HepG2 (cell line): ENCODE results near the gene IQUB. TPM values are rescaled to one million over a fixed set of nuclear protein-coding genes. Genes with fewer than 3 reads are reported as not detected.

Experiments used
- ATAC-seq: fragments of 200-7000 bp; cut with Tn5 transposase; 3 replicates; pipeline ENCODE4 v1.9.1; 2020; ENCODE audit warnings: mild to moderate bottlenecking, moderate library complexity
- BruUV-seq: library from RNA; stranded (reverse); fragments of 400-500 nt; replicated peaks from 2 replicates; lab custom pipeline; 2021; lab: Mats Ljungman, UMichigan
- CTCF ChIA-PET: fragments of 300-600 bp; formaldehyde crosslinking; extraction: SDS; loops from one replicate; lab custom pipeline; 2021; ENCODE audit warnings: low total read pairs, inconsistent platforms, low intra/inter-chr PET ratio; lab: Yijun Ruan, JAX
- POLR2A ChIA-PET: fragments of 350-600 bp; sonication (Branson Sonifier 250); formaldehyde crosslinking; loops from one replicate; lab custom pipeline; 2020; ENCODE audit warnings: antibody characterized with exemption, inconsistent platforms; lab: Yijun Ruan, JAX
- DNase-seq: peaks from one replicate; pipeline ENCODE4 v3.0.0-alpha.2; 2015; ENCODE audit warnings: low spot score
- FAIRE-seq: peaks from 3 replicates; lab custom pipeline; 2011; peaks lifted over from hg19 to GRCh38; lab: Jason Lieb, UNC
- H2AFZ ChIP-seq: one replicate; pipeline ENCODE4 v1.6.1; 2011; ENCODE audit warnings: low read length, inconsistent platforms
- H3K27ac ChIP-seq: fragments of 300-600 bp; 3 replicates; pipeline ENCODE4 v1.8.0; 2011; ENCODE audit warnings: mixed run types, mild to moderate bottlenecking, mixed read lengths, low read length, inconsistent platforms; ENCODE audit not compliant: insufficient read depth; ENCODE audit errors: extremely low read length
- H3K27me3 ChIP-seq, 2 experiments: fragments of 200-600 bp in 1 of 2; 2 replicates in 1 of 2; 3 replicates in 1 of 2; pipeline versions ENCODE4 v1.6.0 to v1.8.0; 2011; ENCODE audit warnings: low read length in 2 of 2, mild to moderate bottlenecking in 2 of 2, moderate library complexity in 2 of 2, inconsistent platforms in 1 of 2; ENCODE audit not compliant: insufficient read depth in 2 of 2, control insufficient read depth in 1 of 2
- H3K36me3 ChIP-seq, 2 experiments: fragments of 200-600 bp in 1 of 2; replicated peaks in 1 of 2; 2 replicates in 1 of 2; 3 replicates in 1 of 2; pipeline versions ENCODE4 v1.5.1 to v1.8.0; 2011; ENCODE audit warnings: low read length in 2 of 2, inconsistent platforms in 1 of 2; ENCODE audit not compliant: insufficient read depth in 2 of 2, control insufficient read depth in 1 of 2
- H3K4me1 ChIP-seq: 2 replicates; pipeline ENCODE4 v1.5.1; 2012; ENCODE audit warnings: low read length, inconsistent platforms; ENCODE audit not compliant: insufficient read depth
- H3K4me2 ChIP-seq: 2 replicates; pipeline ENCODE4 v1.6.0; 2011; ENCODE audit warnings: low read depth, low read length, inconsistent platforms
- H3K4me3 ChIP-seq, 3 experiments: fragments of 200-600 bp in 1 of 3; sonication (generic), shearing (Covaris generic) in 1 of 3; replicated peaks in 1 of 3; 2 replicates each; pipeline ENCODE4 v1.5.1; 2011 to 2016; ENCODE audit warnings: low read length in 3 of 3, inconsistent platforms in 2 of 3, low read depth in 2 of 3, mild to moderate bottlenecking in 2 of 3, control low read depth in 1 of 3, mixed read lengths in 1 of 3; ENCODE audit not compliant: insufficient read depth in 1 of 3
- H3K79me2 ChIP-seq: one replicate; pipeline ENCODE4 v1.6.1; 2011; ENCODE audit warnings: low read length, inconsistent platforms; ENCODE audit not compliant: insufficient read depth
- H3K9ac ChIP-seq: 2 replicates; pipeline ENCODE4 v1.6.0; 2011; ENCODE audit warnings: mild to moderate bottlenecking, low read depth, low read length, inconsistent platforms; ENCODE audit not compliant: insufficient read depth
- H3K9me3 ChIP-seq: 2 replicates; pipeline ENCODE4 v1.5.1; 2012; ENCODE audit warnings: mild to moderate bottlenecking, low read length
- H4K20me1 ChIP-seq: 2 replicates; pipeline ENCODE4 v1.6.0; 2011; ENCODE audit warnings: inconsistent platforms, mild to moderate bottlenecking, low read length, moderate library complexity; ENCODE audit not compliant: insufficient read depth
- KDM3A ChIP-seq: IDR thresholded peaks from 2 replicates; pipeline ENCODE4 v1.6.1; 2018; ENCODE audit warnings: low read depth, missing compliant biosample characterization
- NFATC3 ChIP-seq: sonication (generic); formaldehyde crosslinking; IDR thresholded peaks from 2 replicates; pipeline ENCODE4 v1.5.1; 2020; ENCODE audit warnings: mild to moderate bottlenecking, missing genetic modification reagents
- SOX6 ChIP-seq, 2 experiments: fragments of 450-650 bp in 1 of 2; sonication (generic) in 1 of 2; formaldehyde crosslinking in 1 of 2; IDR thresholded peaks; 2 replicates each; pipeline versions ENCODE4 v1.4.0 to v1.6.1; 2017 to 2020; ENCODE audit warnings: antibody characterized with exemption in 1 of 2, mild to moderate bottlenecking in 1 of 2, missing genetic modification reagents in 1 of 2
- SRSF4 ChIP-seq: fragments of 200-400 bp; formaldehyde crosslinking; IDR thresholded peaks from one replicate; pipeline ENCODE4 v1.6.1; 2018; ENCODE audit warnings: mild to moderate bottlenecking, low read depth, low read length, moderate library complexity; ENCODE audit not compliant: poor library complexity, severe bottlenecking
- ZFP41 ChIP-seq: sonication (generic); formaldehyde crosslinking; IDR thresholded peaks from 2 replicates; pipeline ENCODE4 v1.4.0; 2020; ENCODE audit warnings: mild to moderate bottlenecking, missing genetic modification reagents, borderline replicate concordance
- ZNF180 ChIP-seq: sonication (generic); formaldehyde crosslinking; IDR thresholded peaks from 2 replicates; pipeline ENCODE4 v1.4.0; 2020; ENCODE audit warnings: low read depth, missing genetic modification reagents, borderline replicate concordance
- ZNF703 ChIP-seq: sonication (generic); formaldehyde crosslinking; IDR thresholded peaks from 2 replicates; pipeline ENCODE4 v1.5.1; 2020; ENCODE audit warnings: missing genetic modification reagents, mild to moderate bottlenecking, moderate library complexity, borderline replicate concordance
- WGBS: methylation state at CpG from one replicate; pipeline ENCODE4 v1.1.6; 2017; ENCODE audit warnings: low lambda C conversion rate; 5-methylcytosine and 5-hydroxymethylcytosine counted together
- in situ Hi-C: cut with HindIII; loops from 2 replicates; pipeline ENCODE4 v1.10.0; 2017; ENCODE audit warnings: low pct_unique_long_range_greater_than_20kb; ENCODE audit not compliant: extremely low pct_ligation_motif_present
- intact Hi-C: fragments of 100-400 bp; cut with micrococcal nuclease; formaldehyde crosslinking; loops from one replicate; pipeline ENCODE4 v1.10.0; 2022; ENCODE audit not compliant: unreplicated experiment
- polyA plus RNA-seq, 8 experiments: library from polyadenylated mRNA; depleted of rRNA in 3 of 8; stranded (reverse) in 7 of 8; unstranded in 1 of 8; fragments of >200 nt; fragmentation: Illumina TruSeq in 4 of 8; extraction: Trizol in 4 of 8; gene quantifications; 2 replicates each; pipeline versions ENCODE4 v1.2.1 to v1.2.3, GENCODE V29; 2011 to 2016; ENCODE audit warnings: low read depth in 4 of 8, missing spikeins in 1 of 8, mixed read lengths in 1 of 8; ENCODE audit not compliant: insufficient read depth in 1 of 8
- total RNA-seq, 5 experiments: library from RNA; depleted of rRNA; stranded (reverse); fragments of >200 nt; fragmentation: Illumina TruSeq; extraction: Trizol; gene quantifications; 2 replicates each; pipeline ENCODE4 v1.2.3, GENCODE V29; 2016; ENCODE audit warnings: low read depth in 1 of 5
- TF ChIP-seq, protein P1 (sequence below): sonication (generic); formaldehyde crosslinking; IDR thresholded peaks from 2 replicates; pipeline ENCODE4 v1.4.0; 2020; ENCODE audit warnings: missing genetic modification reagents, low read depth, mild to moderate bottlenecking, borderline replicate concordance
- TF ChIP-seq, protein P2 (sequence below): sonication (generic); formaldehyde crosslinking; IDR thresholded peaks from 2 replicates; pipeline ENCODE4 v1.5.0; 2020; ENCODE audit warnings: mild to moderate bottlenecking, missing genetic modification reagents
- TF ChIP-seq, protein P3 (sequence below): sonication (generic); formaldehyde crosslinking; IDR thresholded peaks from 2 replicates; pipeline ENCODE4 v1.4.0; 2020; ENCODE audit warnings: low read depth, mild to moderate bottlenecking, missing genetic modification reagents
- TF ChIP-seq, protein P4 (sequence below): sonication (generic); formaldehyde crosslinking; IDR thresholded peaks from 2 replicates; pipeline ENCODE4 v1.8.0; 2022; ENCODE audit warnings: low read depth, missing genetic modification reagents

The IQUB gene
- total and polyA plus RNA-seq, 2 of the 13 experiments (the other 11 are each of a cell fraction or from before 2014, with no cell fraction given) = 0.07 TPM; not detected in 1

DNA sequence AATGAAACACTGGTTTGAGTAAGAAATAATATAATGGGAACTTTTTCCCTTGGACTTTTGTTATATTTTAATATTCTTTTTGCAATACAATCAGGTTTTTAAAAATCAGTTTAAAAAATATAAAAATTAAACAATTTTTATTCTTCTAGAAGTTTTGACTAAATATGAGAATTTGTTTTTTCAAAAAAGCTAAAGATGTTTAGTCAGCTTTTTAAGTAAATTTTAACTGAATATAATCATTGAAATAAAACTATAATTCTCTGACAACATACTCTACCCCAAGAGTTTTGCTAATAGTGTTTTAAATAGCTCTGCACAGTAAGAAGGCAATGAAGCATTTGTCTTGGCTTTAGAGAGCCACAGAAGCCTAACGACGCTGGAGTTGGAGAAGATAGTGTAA lies 70.5 kb downstream of the IQUB start (continued):
- TF ChIP-seq ZNF703 (CRISPR knock-in tag) = no peak
- TF ChIP-seq, protein P1, sequence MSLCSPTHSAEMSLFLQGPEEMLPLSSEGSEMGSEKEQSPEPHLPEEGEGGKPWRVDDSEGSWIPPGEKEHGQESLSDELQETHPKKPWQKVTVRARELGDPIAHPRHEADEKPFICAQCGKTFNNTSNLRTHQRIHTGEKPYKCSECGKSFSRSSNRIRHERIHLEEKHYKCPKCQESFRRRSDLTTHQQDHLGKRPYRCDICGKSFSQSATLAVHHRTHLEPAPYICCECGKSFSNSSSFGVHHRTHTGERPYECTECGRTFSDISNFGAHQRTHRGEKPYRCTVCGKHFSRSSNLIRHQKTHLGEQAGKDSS (CRISPR knock-in tag) = no peak

GRCh38 chr7:123460616-123461015 lies 73.8 kb downstream of the IQUB start:
- FAIRE-seq (no peak), ATAC-seq (no peak), DNase-seq (no peak)
- no peaks in the 10 kb centered on the region for H3K27me3 ChIP-seq
- intact Hi-C loops (no loop called here), in situ Hi-C loops (no loop called here)
- H2AFZ ChIP-seq = no peak overlapping the region
- no peaks in the 10 kb centered on the region for H3K79me2 ChIP-seq
- ChIA-PET POLR2A (no interaction called here), CTCF (no interaction called here)
- H3K36me3 ChIP-seq = no peaks in the 10 kb centered on the region
- BruUV-seq = no TSS peak
- no peaks in the 10 kb centered on the region for H3K9me3 ChIP-seq
- H3K4me3 ChIP-seq = no peak overlapping the region
- H3K9ac ChIP-seq = no peak overlapping the region
- no peaks in the 10 kb centered on the region for H3K4me1 ChIP-seq
- H3K4me2 ChIP-seq = no peak overlapping the region
- H3K27ac ChIP-seq = no peak overlapping the region
- no peak for TF ChIP-seq SOX6 (IDR thresholded peaks at IDR 0.05)
- no peak for TF ChIP-seq SOX6 (CRISPR knock-in tag; IDR thresholded peaks at IDR 0.05)
- no peak for TF ChIP-seq SRSF4
- TF ChIP-seq NFATC3 = no peak
- TF ChIP-seq, protein P2, sequence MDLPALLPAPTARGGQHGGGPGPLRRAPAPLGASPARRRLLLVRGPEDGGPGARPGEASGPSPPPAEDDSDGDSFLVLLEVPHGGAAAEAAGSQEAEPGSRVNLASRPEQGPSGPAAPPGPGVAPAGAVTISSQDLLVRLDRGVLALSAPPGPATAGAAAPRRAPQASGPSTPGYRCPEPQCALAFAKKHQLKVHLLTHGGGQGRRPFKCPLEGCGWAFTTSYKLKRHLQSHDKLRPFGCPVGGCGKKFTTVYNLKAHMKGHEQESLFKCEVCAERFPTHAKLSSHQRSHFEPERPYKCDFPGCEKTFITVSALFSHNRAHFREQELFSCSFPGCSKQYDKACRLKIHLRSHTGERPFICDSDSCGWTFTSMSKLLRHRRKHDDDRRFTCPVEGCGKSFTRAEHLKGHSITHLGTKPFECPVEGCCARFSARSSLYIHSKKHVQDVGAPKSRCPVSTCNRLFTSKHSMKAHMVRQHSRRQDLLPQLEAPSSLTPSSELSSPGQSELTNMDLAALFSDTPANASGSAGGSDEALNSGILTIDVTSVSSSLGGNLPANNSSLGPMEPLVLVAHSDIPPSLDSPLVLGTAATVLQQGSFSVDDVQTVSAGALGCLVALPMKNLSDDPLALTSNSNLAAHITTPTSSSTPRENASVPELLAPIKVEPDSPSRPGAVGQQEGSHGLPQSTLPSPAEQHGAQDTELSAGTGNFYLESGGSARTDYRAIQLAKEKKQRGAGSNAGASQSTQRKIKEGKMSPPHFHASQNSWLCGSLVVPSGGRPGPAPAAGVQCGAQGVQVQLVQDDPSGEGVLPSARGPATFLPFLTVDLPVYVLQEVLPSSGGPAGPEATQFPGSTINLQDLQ = no peak
- no peak for TF ChIP-seq KDM3A
- no peak for TF ChIP-seq ZNF180 (CRISPR knock-in tag)
- TF ChIP-seq, protein P3, sequence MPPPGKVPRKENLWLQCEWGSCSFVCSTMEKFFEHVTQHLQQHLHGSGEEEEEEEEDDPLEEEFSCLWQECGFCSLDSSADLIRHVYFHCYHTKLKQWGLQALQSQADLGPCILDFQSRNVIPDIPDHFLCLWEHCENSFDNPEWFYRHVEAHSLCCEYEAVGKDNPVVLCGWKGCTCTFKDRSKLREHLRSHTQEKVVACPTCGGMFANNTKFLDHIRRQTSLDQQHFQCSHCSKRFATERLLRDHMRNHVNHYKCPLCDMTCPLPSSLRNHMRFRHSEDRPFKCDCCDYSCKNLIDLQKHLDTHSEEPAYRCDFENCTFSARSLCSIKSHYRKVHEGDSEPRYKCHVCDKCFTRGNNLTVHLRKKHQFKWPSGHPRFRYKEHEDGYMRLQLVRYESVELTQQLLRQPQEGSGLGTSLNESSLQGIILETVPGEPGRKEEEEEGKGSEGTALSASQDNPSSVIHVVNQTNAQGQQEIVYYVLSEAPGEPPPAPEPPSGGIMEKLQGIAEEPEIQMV (CRISPR knock-in tag) = no peak
- TF ChIP-seq, protein P4, sequence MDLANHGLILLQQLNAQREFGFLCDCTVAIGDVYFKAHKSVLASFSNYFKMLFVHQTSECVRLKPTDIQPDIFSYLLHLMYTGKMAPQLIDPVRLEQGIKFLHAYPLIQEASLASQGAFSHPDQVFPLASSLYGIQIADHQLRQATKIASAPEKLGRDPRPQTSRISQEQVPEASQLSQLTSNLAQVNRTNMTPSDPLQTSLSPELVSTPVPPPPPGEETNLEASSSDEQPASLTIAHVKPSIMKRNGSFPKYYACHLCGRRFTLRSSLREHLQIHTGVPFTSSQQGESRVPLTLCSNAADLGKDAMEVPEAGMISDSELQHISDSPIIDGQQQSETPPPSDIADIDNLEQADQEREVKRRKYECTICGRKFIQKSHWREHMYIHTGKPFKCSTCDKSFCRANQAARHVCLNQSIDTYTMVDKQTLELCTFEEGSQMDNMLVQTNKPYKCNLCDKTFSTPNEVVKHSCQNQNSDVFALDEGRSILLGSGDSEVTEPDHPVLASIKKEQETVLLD (CRISPR knock-in tag) = no peak
- no peak for TF ChIP-seq ZFP41 (CRISPR knock-in tag)
- 4% methylated on average over 3 of the region's 3 CpGs for WGBS
- H4K20me1 ChIP-seq = no peaks in the 10 kb centered on the region
